ENCODE data around the gene AKT3. TPM values are rescaled to one million over a fixed set of nuclear protein-coding genes. Genes with fewer than 3 reads are reported as not detected.

The AKT3 gene
- total and polyA plus RNA-seq, 2 of the 8 experiments (the other 6 are each of a cell fraction or from before 2014, with no cell fraction given): 6.0 to 36.4 TPM

GRCh38 chr1:243850452-243851256 lies 611 bp upstream of the AKT3 start (continued):
- TF ChIP-seq RXRA (IDR thresholded peaks at IDR 0.05; ENCODE audit: insufficient read depth, low read depth, low read length) (no peak), TCF12 (IDR thresholded peaks at IDR 0.05; ENCODE audit: low read depth, low read length) (no peak), SRF (IDR thresholded peaks at IDR 0.05; ENCODE audit: low read depth, low read length) (no peak), TAF1 (IDR thresholded peaks at IDR 0.05; ENCODE audit: low read depth, low read length) (peak; percentile 68), ATF3 (IDR thresholded peaks at IDR 0.05; ENCODE audit: insufficient read depth, low read depth, low read length) (no peak), JUN (IDR thresholded peaks at IDR 0.05; ENCODE audit: low read depth, low read length) (no peak), SAP30 (IDR thresholded peaks at IDR 0.05; ENCODE audit: insufficient read depth, insufficient replicate concordance, low read length) (no peak), POU5F1 (IDR thresholded peaks at IDR 0.05; ENCODE audit: low read depth, low read length) (no peak), NRF1 (IDR thresholded peaks at IDR 0.05; ENCODE audit: low read depth, low read length) (no peak), NANOG (IDR thresholded peaks at IDR 0.05; ENCODE audit: insufficient read depth, low read depth, low read length, poor library complexity, severe bottlenecking) (no peak), YY1 (IDR thresholded peaks at IDR 0.05; ENCODE audit: low read depth, low read length) (no peak), RBBP5 (IDR thresholded peaks at IDR 0.05; ENCODE audit: borderline replicate concordance, low read depth, low read length) (peak; percentile 39; the same call in 1 of the 2 replicates), POLR2A (IDR thresholded peaks at IDR 0.05; ENCODE audit: control extremely low read depth in 1 of 2, low read depth in 2 of 2, low read length in 2 of 2) (peak; percentile 36 to 90), TAF7 (optimal IDR thresholded peaks at IDR 0.05; ENCODE audit: borderline replicate concordance, low read depth, low read length) (peak; percentile 29), CHD1 (IDR thresholded peaks at IDR 0.05; ENCODE audit: low read depth, low read length) (no peak), HDAC2 (IDR thresholded peaks at IDR 0.05; ENCODE audit: borderline replicate concordance in 1 of 2, low read depth in 2 of 2, low read length in 2 of 2) (0 out of 4 replicates have a peak, but pooled peaks of 1 of the 2 experiments have one; percentile 28), BCL11A (IDR thresholded peaks at IDR 0.05; ENCODE audit: low read depth in 2 of 2, low read length in 2 of 2) (no peak), EP300 (IDR thresholded peaks at IDR 0.05; ENCODE audit: borderline replicate concordance in 1 of 2, low read depth in 2 of 2, low read length in 2 of 2) (0 out of 3 replicates have a peak, but pooled peaks of 1 of the 2 experiments have one; percentile 40), SIRT6 (IDR thresholded peaks at IDR 0.05; ENCODE audit: low read length) (no peak), SP4 (IDR thresholded peaks at IDR 0.05; ENCODE audit: low read length) (no peak), BRCA1 (IDR thresholded peaks at IDR 0.05; ENCODE audit: low read depth, low read length) (peak; percentile 25; the same call in 1 of the 2 replicates), RAD21 (IDR thresholded peaks at IDR 0.05 in 1 of 2, conservative IDR thresholded peaks at IDR 0.05 in 1 of 2; ENCODE audit: low read depth in 2 of 2, low read length in 2 of 2) (no peak; a peak in 1 of 4 replicates)

All from H1 (cell line).